ENCODE measurements around the gene VTI1A. TPM values are rescaled to one million over a fixed set of nuclear protein-coding genes. Genes with fewer than 3 reads are reported as not detected.

VTI1A gene
- total and polyA plus RNA-seq, 2 of the 13 experiments (the other 11 are each of a cell fraction or from before 2014, with no cell fraction given) = 11.7 to 32.7 TPM

DNA sequence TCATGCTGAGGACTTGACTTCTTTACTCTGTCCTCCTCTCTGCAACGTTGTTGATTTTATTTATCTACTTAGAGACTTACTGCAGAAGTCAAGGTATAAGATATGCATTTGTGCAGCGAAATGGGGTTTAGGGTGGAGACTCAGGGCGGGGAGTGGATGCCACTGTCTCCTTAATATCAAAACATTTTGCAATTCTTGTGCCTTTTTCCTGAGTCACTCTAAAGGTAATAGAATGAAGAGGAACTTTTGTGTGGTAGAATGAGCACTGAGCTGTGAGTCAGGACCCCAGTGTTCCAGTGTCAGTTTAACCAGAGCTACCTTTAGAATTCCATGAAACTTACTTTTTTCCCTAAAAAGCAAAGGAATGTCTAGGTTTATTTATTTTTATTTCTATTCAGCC is 78.2 kb downstream of the VTI1A start:
- H3K9ac ChIP-seq (ENCODE audit: insufficient read depth, low read depth, low read length) = no peak overlapping the region
- in situ Hi-C loops (cut with HindIII; ENCODE audit: extremely low pct_ligation_motif_present, low pct_unique_long_range_greater_than_20kb) = no loop called here
- H3K79me2 ChIP-seq (ENCODE audit: insufficient read depth, low read length) = no peaks in the 10 kb centered on the region
- H3K4me1 ChIP-seq (ENCODE audit: insufficient read depth, low read length) = no peaks in the 10 kb centered on the region
- no peak overlapping the region for H3K4me2 ChIP-seq (ENCODE audit: low read depth, low read length)
- H3K27me3 ChIP-seq (ENCODE audit: control insufficient read depth in 1 of 2, insufficient read depth in 2 of 2, low read length in 2 of 2) = no peaks in the 10 kb centered on the region
- no peaks in the 10 kb centered on the region for H3K9me3 ChIP-seq (ENCODE audit: low read length)
- H3K36me3 ChIP-seq (replicated peaks in 1 of 2; ENCODE audit: control insufficient read depth in 1 of 2, insufficient read depth in 2 of 2, low read length in 2 of 2) = no peaks in the 10 kb centered on the region
- no peaks in the 10 kb centered on the region for H4K20me1 ChIP-seq (ENCODE audit: insufficient read depth, low read length)
- intact Hi-C loops (cut with micrococcal nuclease; ENCODE audit: unreplicated experiment) = no loop called here
- TF ChIP-seq ZNF124 (CRISPR knock-in tag; IDR thresholded peaks at IDR 0.05) (no peak), ZNF138 (CRISPR knock-in tag; IDR thresholded peaks at IDR 0.05; ENCODE audit: low read depth) (no peak), NFKB2 (CRISPR knock-in tag; IDR thresholded peaks at IDR 0.05; ENCODE audit: borderline replicate concordance) (no peak), ZNF616 (CRISPR knock-in tag; IDR thresholded peaks at IDR 0.05; ENCODE audit: low read depth) (no peak), ZC3H4 (CRISPR knock-in tag; IDR thresholded peaks at IDR 0.05; ENCODE audit: borderline replicate concordance) (no peak), MYC (CRISPR knock-in tag; IDR thresholded peaks at IDR 0.05; ENCODE audit: borderline replicate concordance) (no peak), PAWR (CRISPR knock-in tag; IDR thresholded peaks at IDR 0.05; ENCODE audit: borderline replicate concordance) (no peak), ZBTB42 (CRISPR knock-in tag; IDR thresholded peaks at IDR 0.05) (no peak), FOXK1 (CRISPR knock-in tag; IDR thresholded peaks at IDR 0.05; ENCODE audit: borderline replicate concordance, low read depth) (no peak), JUN (CRISPR knock-in tag; IDR thresholded peaks at IDR 0.05) (no peak), ZNF878 (CRISPR knock-in tag; IDR thresholded peaks at IDR 0.05) (no peak), ZIK1 (CRISPR knock-in tag; IDR thresholded peaks at IDR 0.05; ENCODE audit: borderline replicate concordance, low read depth) (no peak), ZNF775 (CRISPR knock-in tag; IDR thresholded peaks at IDR 0.05; ENCODE audit: borderline replicate concordance) (no peak), ZNF136 (CRISPR knock-in tag; IDR thresholded peaks at IDR 0.05; ENCODE audit: low read depth) (no peak), ZFP36L2 (CRISPR knock-in tag; IDR thresholded peaks at IDR 0.05) (no peak)
- TF ChIP-seq, protein P1, sequence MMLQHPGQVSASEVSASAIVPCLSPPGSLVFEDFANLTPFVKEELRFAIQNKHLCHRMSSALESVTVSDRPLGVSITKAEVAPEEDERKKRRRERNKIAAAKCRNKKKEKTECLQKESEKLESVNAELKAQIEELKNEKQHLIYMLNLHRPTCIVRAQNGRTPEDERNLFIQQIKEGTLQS (CRISPR knock-in tag; IDR thresholded peaks at IDR 0.05) = no peak
- TF ChIP-seq, protein P2, sequence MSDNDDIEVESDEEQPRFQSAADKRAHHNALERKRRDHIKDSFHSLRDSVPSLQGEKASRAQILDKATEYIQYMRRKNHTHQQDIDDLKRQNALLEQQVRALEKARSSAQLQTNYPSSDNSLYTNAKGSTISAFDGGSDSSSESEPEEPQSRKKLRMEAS (IDR thresholded peaks at IDR 0.05) = no peak
- TF ChIP-seq, protein P3, sequence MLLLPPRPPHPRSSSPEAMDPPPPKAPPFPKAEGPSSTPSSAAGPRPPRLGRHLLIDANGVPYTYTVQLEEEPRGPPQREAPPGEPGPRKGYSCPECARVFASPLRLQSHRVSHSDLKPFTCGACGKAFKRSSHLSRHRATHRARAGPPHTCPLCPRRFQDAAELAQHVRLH (CRISPR knock-in tag; IDR thresholded peaks at IDR 0.05; ENCODE audit: borderline replicate concordance, low read depth) = no peak
- H3K4me3 ChIP-seq (replicated peaks in 1 of 3; ENCODE audit: insufficient read depth in 1 of 3, low read depth in 2 of 3, low read length in 3 of 3) = no peak overlapping the region
- ChIA-PET POLR2A (no interaction called here), CTCF (ENCODE audit: low intra/inter-chr PET ratio, low total read pairs) (no interaction called here)
- H3K27ac ChIP-seq (ENCODE audit: extremely low read length, insufficient read depth, low read length) = no peak overlapping the region
- DNase-seq (ENCODE audit: low spot score) = no peak
- no peak for ATAC-seq
- 86% methylated on average over 3 of the region's 3 CpGs for WGBS (ENCODE audit: low lambda C conversion rate)
- BruUV-seq (replicated peaks) = no TSS peak
- no peak overlapping the region for H2AFZ ChIP-seq (ENCODE audit: low read length)
- FAIRE-seq = no peak

Data from HepG2 (cell line).